ENCODE results near the gene PTCHD1. TPM values are rescaled to one million over a fixed set of nuclear protein-coding genes. Genes with fewer than 3 reads are reported as not detected.

Gene PTCHD1
- total RNA-seq, 1 donor from 2014 or later = 3.4 TPM

GRCh38 chrX:23332888-23333821, 1.5 kb upstream of the PTCHD1 start:
- H3K27ac ChIP-seq = no peak overlapping the region
- H3K36me3 ChIP-seq = no peaks in the 10 kb centered on the region
- no peaks in the 10 kb centered on the region for H3K9me3 ChIP-seq
- H3K4me3 ChIP-seq = peak overlapping the region; percentile 33 to 48
- peaks cover 7% of the 10 kb centered on the region for H3K4me1 ChIP-seq
- no peaks in the 10 kb centered on the region for H3K27me3 ChIP-seq
- intact Hi-C loops (cut with DNase I) = no loop called here
- no peak for DNase-seq (ENCODE audit: extremely low spot score in 2 of 2)
- TF ChIP-seq POLR2AphosphoS5 (IDR thresholded peaks at IDR 0.05; ENCODE audit: insufficient read depth in 1 of 2, low read depth in 1 of 2) (no peak), POLR2A (IDR thresholded peaks at IDR 0.05) (no peak), CTCF (IDR thresholded peaks at IDR 0.05) (no peak)

GRCh38 chrX:23333842-23334520, 668 bp upstream of the PTCHD1 start:
- Histone ChIP-seq H3K4me3 (peak overlapping the region; percentile 33 to 48), H3K27me3 (no peaks in the 10 kb centered on the region), H3K36me3 (no peaks in the 10 kb centered on the region), H3K27ac (no peak overlapping the region), H3K4me1 (peaks cover 7% of the 10 kb centered on the region), H3K9me3 (no peaks in the 10 kb centered on the region)
- intact Hi-C loops (cut with DNase I) = no loop called here
- TF ChIP-seq POLR2A (IDR thresholded peaks at IDR 0.05) = no peak
- TF ChIP-seq CTCF (IDR thresholded peaks at IDR 0.05) = no peak
- no peak for TF ChIP-seq POLR2AphosphoS5 (IDR thresholded peaks at IDR 0.05; ENCODE audit: insufficient read depth in 1 of 2, low read depth in 1 of 2)
- DNase-seq (ENCODE audit: extremely low spot score in 2 of 2) = no peak

GRCh38 chrX:23334521-23334847, 165 bp upstream of the PTCHD1 start:
- no peak for TF ChIP-seq POLR2AphosphoS5 (IDR thresholded peaks at IDR 0.05; ENCODE audit: insufficient read depth in 1 of 2, low read depth in 1 of 2)
- TF ChIP-seq CTCF (IDR thresholded peaks at IDR 0.05) = no peak
- no peak for TF ChIP-seq POLR2A (IDR thresholded peaks at IDR 0.05)
- Histone ChIP-seq H3K4me3 (peak overlapping the region; percentile 33 to 48), H3K9me3 (no peaks in the 10 kb centered on the region), H3K27me3 (no peaks in the 10 kb centered on the region), H3K27ac (no peak overlapping the region), H3K4me1 (peaks cover 7% of the 10 kb centered on the region), H3K36me3 (no peaks in the 10 kb centered on the region)
- no peak for DNase-seq (ENCODE audit: extremely low spot score in 2 of 2)
- intact Hi-C loops (cut with DNase I) = no loop called here

GRCh38 chrX:23338334-23338733, 3.7 kb downstream of the PTCHD1 start:
- H3K27ac ChIP-seq = no peak overlapping the region
- intact Hi-C loops (cut with DNase I) = no loop called here
- no peaks in the 10 kb centered on the region for H3K9me3 ChIP-seq
- TF ChIP-seq POLR2AphosphoS5 (IDR thresholded peaks at IDR 0.05; ENCODE audit: insufficient read depth in 1 of 2, low read depth in 1 of 2) (no peak), POLR2A (IDR thresholded peaks at IDR 0.05) (no peak), CTCF (IDR thresholded peaks at IDR 0.05) (no peak)
- H3K4me3 ChIP-seq = no peak overlapping the region
- H3K36me3 ChIP-seq = no peaks in the 10 kb centered on the region
- H3K27me3 ChIP-seq = no peaks in the 10 kb centered on the region
- no peak for DNase-seq (ENCODE audit: extremely low spot score in 2 of 2)
- peaks cover under 1% of the 10 kb centered on the region for H3K4me1 ChIP-seq

GRCh38 chrX:23341452-23341851, 6.8 kb downstream of the PTCHD1 start:
- intact Hi-C loops (cut with DNase I) = no loop called here
- Histone ChIP-seq H3K9me3 (no peaks in the 10 kb centered on the region), H3K27ac (no peak overlapping the region), H3K4me3 (no peak overlapping the region), H3K27me3 (no peaks in the 10 kb centered on the region), H3K4me1 (no peaks in the 10 kb centered on the region), H3K36me3 (no peaks in the 10 kb centered on the region)
- no peak for TF ChIP-seq POLR2A (IDR thresholded peaks at IDR 0.05)
- no peak for TF ChIP-seq CTCF (IDR thresholded peaks at IDR 0.05)
- no peak for TF ChIP-seq POLR2AphosphoS5 (IDR thresholded peaks at IDR 0.05; ENCODE audit: insufficient read depth in 1 of 2, low read depth in 1 of 2)
- DNase-seq (ENCODE audit: extremely low spot score in 2 of 2) = no peak
